CD4-positive, alpha-beta T cell treated with Interleukin-4 for 4 hours (primary cell): ENCODE data around the gene NQO1.

Experiments used
- DNase-seq: peaks from one replicate; pipeline ENCODE4 v3.0.0-alpha.2; 2020

Gene NQO1

DNA sequence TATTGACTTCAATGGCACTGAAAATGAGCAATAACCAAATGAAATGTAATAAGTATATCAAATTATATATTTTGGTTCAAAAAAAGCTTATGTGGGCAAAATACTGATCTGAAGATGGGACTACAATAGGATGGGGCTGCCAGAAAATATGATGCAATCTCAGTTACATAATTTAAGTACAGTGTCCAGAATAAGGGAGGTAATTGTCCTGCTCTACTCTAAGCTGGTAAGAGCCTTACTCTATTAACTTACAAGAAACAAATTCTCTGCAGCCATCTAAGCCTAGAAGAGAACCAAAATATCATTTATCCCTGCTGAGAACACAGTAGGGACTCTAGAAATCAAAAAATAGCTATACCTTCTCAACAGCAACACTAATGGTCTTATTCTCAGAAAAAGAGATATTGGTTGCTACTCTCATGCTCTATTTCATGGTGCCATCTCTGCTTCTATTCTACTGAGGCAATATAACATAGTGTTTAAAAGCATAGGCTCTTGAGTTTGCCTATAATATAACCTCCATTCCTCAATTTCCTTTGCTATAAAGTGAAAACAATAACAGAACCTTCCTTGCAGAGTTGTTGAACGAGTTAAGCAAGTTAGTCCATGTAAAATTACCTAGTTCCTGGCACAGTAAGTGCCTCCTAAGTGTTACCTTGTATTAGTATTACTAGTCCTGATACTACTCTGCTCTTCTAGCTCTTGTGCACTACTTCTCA is 19.9 kb downstream of the NQO1 start:
- DNase-seq = no peak

- no peak for DNase-seq
Measured at GRCh38 chr16:69703638-69704037, 22.7 kb downstream of the NQO1 start.

GRCh38 chr16:69701866-69702265 is 24.5 kb downstream of the NQO1 start:
- DNase-seq = no peak

DNA sequence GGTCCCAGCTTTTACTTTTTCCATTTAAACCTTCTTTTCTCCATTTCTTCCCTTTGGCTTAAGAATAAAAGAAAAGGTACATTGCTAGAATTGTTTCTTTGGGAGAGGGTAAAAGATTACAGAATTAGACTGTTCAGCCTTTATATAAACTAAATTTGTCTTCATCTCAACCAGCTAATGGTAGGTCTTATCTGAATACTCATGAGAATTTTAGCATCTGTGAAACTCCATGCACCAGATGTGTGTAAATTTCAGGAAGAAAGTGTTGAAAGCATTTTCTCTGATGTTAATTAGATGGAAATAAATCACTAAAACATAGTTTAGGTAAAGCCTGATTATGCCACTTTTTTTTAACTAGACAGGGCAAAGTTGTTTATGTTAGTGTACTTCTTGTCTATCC is 24.9 kb downstream of the NQO1 start:
- DNase-seq = no peak

- no peak for DNase-seq
Measured at GRCh38 chr16:69699915-69700314, 26.4 kb downstream of the NQO1 start.

DNA sequence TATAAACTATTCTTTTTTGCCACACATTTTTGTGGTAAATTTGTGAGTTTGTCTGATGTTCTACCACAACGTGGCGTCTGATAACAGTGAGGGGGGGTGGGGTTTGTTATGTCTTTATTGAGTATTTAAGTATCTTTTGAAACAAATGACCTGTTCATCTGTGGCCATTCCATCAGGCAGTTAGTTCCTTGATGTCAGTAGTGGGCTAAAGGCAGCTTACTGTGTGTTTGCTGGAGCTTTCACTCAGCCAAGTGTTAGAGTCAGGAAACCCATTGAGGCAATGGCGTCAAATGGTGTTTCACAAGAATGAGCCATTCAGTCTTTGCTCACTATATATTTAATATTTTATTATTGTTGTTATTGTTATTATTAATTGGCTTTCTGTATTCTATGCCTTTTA is 28.0 kb downstream of the NQO1 start:
- DNase-seq = no peak

DNA sequence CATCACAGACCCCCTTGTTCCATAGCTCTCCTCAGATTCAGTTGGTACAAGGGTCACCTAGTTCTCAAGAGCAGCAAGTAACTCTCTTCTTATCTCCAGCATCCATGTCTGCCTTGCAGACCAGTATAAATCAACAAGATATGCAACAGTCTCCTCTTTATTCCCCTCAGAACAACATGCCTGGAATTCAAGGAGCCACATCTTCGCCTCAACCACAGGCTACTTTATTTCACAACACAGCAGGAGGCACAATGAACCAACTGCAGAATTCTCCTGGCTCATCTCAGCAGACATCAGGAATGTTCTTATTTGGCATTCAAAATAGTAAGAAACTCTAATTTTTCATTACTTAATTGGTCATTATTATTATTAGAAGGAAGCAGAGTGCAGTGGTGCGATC is 32.4 kb downstream of the NQO1 start:
- DNase-seq = no peak

GRCh38 chr16:69691980-69692911 is 34.1 kb downstream of the NQO1 start:
- DNase-seq = no peak

- DNase-seq = no peak
Measured at GRCh38 chr16:69688589-69688988, 37.8 kb downstream of the NQO1 start.

- DNase-seq = no peak
Measured at GRCh38 chr16:69680358-69680757, 46.0 kb downstream of the NQO1 start.

GRCh38 chr16:69672998-69673713 is 53.2 kb downstream of the NQO1 start:
- no peak for DNase-seq

DNA sequence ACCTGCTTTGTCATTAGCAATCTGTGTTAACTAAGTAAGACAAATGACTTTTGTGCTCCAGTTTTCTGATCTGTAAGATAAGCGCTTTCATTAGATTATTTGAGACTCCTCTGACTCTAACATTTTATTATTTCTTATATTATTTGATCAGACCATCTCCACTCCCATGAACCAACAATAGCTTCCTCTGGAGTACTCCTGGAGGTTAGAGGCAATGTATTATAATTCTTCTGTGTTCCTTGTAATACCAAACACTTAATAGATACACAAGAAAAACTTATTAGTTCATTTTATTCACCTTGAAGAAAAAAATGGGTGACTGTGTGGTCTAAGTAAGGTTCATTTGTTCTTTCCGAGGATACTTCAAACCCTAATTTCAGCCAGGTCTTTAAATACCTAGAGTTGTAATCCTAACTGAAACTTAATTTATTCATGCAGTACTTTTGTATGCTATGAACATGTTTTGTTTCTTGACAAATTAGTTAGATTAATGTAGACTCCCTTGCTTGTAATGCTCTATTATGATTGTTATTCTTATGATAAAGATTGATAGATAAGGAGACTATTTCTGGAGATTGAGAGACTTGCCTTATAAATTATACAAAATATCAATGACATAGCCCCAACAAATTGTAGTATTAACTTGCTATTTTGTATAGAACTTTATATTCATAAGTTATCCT is 53.9 kb downstream of the NQO1 start:
- DNase-seq = no peak

DNA sequence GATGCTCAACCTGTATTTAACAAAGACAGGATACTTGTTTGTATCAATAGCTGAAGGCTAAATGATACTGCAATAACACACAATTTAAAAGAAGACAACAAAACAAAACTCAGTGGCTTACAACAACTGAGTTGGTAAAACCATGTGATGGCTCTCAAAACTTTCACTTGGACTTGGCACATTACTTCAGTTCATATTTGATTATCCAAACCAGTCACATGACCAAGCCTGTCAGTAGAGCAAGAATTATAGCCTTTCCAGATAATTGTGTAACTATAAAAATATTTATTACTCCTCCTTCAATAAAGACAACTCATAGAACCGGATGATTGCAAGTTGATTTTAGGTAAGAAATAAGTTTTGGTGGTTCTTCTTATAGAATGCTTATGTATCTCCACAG is 56.8 kb downstream of the NQO1 start:
- DNase-seq = no peak

DNA sequence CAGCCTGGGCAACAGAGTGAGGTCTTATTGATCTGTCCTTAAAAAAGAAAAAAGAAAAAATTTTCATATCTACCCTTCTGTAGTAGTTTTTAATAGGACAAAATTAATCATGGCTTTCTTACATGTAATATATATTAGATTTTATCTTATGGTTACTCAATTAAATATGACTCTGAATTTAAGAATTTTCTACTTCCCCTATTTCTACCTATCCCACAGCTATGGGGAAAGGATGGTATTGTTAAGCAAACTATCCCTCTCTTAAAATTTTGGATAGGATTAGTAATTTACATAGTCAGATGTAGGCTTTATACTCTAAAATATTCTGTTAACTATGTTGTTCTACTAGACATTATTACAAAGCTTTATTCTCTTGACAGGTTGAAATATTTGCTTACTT is 62.5 kb downstream of the NQO1 start:
- no peak for DNase-seq

DNA sequence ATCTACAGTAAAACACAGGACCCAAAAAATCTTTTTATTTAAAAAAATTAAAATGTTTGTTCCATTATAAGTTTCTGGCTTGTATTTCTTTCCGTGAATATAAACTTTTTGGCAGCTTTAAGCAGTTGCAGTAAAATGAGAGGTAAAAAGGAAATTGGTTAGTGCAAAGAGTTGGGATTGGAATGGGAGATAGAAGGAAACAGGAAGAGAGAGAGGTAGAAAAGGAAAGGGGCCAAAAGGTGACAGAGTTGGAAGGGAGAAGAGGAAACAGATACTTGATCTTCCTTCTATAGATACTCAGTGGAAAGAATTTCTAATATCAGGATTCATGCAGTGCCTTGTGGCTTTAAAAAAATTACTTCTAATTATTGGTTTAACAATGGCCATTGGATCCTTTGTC is 63.5 kb downstream of the NQO1 start:
- DNase-seq = no peak

GRCh38 chr16:69660166-69660565 is 66.2 kb downstream of the NQO1 start:
- DNase-seq = no peak
